ENCODE data around the gene TRHDE.

DNA sequence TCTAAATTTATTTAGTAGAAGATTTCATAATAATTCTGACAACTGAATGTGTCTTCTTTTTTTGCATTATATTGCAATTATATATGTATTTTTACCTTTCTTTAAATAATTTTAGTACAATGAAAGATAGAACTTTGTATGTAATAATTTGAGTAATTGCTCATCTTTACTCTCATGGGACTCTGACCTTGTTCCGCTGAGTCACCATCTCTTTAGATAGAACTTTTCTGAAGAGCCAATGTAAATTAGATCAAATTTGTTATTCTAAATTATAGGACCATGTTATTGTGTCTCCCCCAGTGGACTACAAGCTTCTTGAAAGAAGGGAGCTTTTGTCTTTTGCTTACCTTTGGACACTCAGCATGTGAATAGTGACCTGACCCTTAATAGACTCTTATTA, 96.1 kb downstream of the TRHDE start:
- TF ChIP-seq, protein P1, sequence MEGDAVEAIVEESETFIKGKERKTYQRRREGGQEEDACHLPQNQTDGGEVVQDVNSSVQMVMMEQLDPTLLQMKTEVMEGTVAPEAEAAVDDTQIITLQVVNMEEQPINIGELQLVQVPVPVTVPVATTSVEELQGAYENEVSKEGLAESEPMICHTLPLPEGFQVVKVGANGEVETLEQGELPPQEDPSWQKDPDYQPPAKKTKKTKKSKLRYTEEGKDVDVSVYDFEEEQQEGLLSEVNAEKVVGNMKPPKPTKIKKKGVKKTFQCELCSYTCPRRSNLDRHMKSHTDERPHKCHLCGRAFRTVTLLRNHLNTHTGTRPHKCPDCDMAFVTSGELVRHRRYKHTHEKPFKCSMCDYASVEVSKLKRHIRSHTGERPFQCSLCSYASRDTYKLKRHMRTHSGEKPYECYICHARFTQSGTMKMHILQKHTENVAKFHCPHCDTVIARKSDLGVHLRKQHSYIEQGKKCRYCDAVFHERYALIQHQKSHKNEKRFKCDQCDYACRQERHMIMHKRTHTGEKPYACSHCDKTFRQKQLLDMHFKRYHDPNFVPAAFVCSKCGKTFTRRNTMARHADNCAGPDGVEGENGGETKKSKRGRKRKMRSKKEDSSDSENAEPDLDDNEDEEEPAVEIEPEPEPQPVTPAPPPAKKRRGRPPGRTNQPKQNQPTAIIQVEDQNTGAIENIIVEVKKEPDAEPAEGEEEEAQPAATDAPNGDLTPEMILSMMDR (IDR thresholded peaks at IDR 0.05; ENCODE audit: poor library complexity, severe bottlenecking), result no peak
- TF ChIP-seq TAF1 (IDR thresholded peaks at IDR 0.05; ENCODE audit: low read depth) (no peak), EZH2 (IDR thresholded peaks at IDR 0.05; ENCODE audit: borderline replicate concordance, insufficient read depth, low read length, poor library complexity, severe bottlenecking) (no peak), EP300 (conservative IDR thresholded peaks at IDR 0.05; ENCODE audit: poor library complexity, severe bottlenecking) (no peak), SMC3 (conservative IDR thresholded peaks at IDR 0.05; ENCODE audit: poor library complexity) (no peak), POLR2AphosphoS5 (IDR thresholded peaks at IDR 0.05) (no peak), MXI1 (conservative IDR thresholded peaks at IDR 0.05; ENCODE audit: poor library complexity, severe bottlenecking) (no peak)
- TF ChIP-seq, protein P2, sequence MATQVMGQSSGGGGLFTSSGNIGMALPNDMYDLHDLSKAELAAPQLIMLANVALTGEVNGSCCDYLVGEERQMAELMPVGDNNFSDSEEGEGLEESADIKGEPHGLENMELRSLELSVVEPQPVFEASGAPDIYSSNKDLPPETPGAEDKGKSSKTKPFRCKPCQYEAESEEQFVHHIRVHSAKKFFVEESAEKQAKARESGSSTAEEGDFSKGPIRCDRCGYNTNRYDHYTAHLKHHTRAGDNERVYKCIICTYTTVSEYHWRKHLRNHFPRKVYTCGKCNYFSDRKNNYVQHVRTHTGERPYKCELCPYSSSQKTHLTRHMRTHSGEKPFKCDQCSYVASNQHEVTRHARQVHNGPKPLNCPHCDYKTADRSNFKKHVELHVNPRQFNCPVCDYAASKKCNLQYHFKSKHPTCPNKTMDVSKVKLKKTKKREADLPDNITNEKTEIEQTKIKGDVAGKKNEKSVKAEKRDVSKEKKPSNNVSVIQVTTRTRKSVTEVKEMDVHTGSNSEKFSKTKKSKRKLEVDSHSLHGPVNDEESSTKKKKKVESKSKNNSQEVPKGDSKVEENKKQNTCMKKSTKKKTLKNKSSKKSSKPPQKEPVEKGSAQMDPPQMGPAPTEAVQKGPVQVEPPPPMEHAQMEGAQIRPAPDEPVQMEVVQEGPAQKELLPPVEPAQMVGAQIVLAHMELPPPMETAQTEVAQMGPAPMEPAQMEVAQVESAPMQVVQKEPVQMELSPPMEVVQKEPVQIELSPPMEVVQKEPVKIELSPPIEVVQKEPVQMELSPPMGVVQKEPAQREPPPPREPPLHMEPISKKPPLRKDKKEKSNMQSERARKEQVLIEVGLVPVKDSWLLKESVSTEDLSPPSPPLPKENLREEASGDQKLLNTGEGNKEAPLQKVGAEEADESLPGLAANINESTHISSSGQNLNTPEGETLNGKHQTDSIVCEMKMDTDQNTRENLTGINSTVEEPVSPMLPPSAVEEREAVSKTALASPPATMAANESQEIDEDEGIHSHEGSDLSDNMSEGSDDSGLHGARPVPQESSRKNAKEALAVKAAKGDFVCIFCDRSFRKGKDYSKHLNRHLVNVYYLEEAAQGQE (IDR thresholded peaks at IDR 0.05; ENCODE audit: borderline replicate concordance), result no peak
